GM06990 (cell line): ENCODE measurements around the gene SETMAR.
A peak's percentile ranks its signal among the peaks of the same experiment; 100 is the strongest.

ENCODE experiments used
- DNase-seq: peaks from one replicate; pipeline ENCODE4 v3.0.0-alpha.2; 2011; ENCODE audit not compliant: insufficient read length; ENCODE audit errors: extremely low read depth
- H3K27me3 ChIP-seq: replicated peaks from 2 replicates; pipeline ENCODE4 v1.6.0; 2011; ENCODE audit warnings: low read length; ENCODE audit not compliant: control insufficient read depth, insufficient read depth
- H3K36me3 ChIP-seq: 2 replicates; pipeline ENCODE4 v1.5.1; 2011; ENCODE audit warnings: low read length; ENCODE audit not compliant: control insufficient read depth, insufficient read depth
- H3K4me3 ChIP-seq: replicated peaks from 2 replicates; pipeline ENCODE4 v1.5.1; 2011; ENCODE audit warnings: low read depth, mild to moderate bottlenecking, control low read depth, low read length
- TF ChIP-seq, protein P1 (sequence below): IDR thresholded peaks from 2 replicates; pipeline ENCODE4 v1.5.1; 2011; ENCODE audit warnings: low read length, control low read depth, mild to moderate bottlenecking, inconsistent platforms; ENCODE audit not compliant: insufficient read depth, poor library complexity, severe bottlenecking

SETMAR gene

DNA sequence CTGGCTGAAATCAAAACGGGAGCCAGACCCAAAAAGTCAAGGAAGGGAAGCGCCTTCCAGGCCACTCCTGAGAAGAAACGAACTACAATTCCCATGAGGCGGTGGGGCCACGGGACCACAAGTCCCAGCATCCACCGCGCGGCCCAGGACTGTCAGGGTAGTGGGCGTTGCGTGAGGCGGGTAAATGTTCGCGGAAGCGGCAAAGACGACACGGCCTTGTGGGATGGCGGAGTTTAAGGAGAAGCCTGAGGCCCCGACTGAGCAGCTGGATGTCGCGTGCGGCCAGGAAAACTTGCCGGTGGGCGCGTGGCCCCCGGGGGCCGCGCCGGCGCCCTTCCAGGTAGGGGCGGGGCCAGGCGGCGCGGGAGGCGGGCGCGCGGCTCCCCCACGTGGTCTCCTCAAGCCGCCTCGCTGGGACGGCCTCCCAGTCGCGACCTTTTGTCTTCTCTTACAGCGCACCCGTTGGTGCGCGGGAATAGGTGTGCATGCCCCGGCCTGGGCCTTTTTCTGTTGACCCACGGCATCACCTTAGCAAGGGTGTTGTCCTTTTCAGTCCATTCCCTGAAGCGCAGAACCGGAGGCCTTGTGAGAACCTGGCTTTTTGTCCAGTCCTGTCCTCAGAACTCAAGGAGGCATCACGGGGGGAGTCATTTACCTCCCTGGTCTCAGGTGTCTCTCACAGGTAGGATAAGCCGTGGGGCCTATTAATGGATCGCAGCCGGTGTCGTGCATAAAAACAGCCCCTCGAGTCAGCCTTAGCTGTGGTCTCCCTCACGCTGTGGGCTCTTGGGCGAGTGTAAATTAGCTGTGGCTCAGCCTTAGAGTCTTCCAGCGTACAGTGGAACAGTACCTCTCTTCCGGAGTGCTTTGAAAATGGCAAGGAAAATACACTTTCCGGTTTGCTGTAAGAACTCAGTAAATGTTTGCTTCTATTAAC, at the start of gene SETMAR:
TSS of gene SETMAR (plus strand) at position 183 of the 937 bp plus-strand sequence. CDS start at position 185, 2 bp downstream.
- TF ChIP-seq, protein P1, sequence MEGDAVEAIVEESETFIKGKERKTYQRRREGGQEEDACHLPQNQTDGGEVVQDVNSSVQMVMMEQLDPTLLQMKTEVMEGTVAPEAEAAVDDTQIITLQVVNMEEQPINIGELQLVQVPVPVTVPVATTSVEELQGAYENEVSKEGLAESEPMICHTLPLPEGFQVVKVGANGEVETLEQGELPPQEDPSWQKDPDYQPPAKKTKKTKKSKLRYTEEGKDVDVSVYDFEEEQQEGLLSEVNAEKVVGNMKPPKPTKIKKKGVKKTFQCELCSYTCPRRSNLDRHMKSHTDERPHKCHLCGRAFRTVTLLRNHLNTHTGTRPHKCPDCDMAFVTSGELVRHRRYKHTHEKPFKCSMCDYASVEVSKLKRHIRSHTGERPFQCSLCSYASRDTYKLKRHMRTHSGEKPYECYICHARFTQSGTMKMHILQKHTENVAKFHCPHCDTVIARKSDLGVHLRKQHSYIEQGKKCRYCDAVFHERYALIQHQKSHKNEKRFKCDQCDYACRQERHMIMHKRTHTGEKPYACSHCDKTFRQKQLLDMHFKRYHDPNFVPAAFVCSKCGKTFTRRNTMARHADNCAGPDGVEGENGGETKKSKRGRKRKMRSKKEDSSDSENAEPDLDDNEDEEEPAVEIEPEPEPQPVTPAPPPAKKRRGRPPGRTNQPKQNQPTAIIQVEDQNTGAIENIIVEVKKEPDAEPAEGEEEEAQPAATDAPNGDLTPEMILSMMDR = no peak
- no peaks in the 10 kb centered on the region for H3K27me3 ChIP-seq
- H3K36me3 ChIP-seq = no peaks in the 10 kb centered on the region
- DNase-seq = peak; percentile 88
- peak within 1 kb of the TSS; percentile 74 for H3K4me3 ChIP-seq

DNA sequence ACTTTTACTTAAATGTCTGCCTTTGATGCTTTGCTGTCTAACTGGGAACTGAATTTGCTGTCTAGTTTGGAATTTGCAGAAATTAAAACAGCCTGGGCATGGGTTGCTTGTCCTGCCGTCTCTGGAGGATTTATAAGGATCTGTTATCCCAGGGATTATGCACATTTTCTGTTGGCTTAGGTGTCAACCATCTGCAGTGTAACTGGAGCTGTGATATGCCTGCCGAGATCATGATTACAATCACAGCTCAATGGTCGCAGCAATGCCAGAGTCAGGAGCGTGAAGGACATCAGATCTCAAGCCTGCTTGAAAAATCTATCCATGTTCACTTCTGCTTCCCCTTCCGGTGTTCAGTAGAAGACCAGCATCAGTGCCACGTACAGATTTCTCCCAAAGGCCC, 41.8 kb upstream of the SETMAR start:
- Histone ChIP-seq H3K27me3 (no peaks in the 10 kb centered on the region), H3K4me3 (no peak overlapping the region), H3K36me3 (no peaks in the 10 kb centered on the region)
- DNase-seq = no peak
- TF ChIP-seq, protein P1 = no peak

DNA sequence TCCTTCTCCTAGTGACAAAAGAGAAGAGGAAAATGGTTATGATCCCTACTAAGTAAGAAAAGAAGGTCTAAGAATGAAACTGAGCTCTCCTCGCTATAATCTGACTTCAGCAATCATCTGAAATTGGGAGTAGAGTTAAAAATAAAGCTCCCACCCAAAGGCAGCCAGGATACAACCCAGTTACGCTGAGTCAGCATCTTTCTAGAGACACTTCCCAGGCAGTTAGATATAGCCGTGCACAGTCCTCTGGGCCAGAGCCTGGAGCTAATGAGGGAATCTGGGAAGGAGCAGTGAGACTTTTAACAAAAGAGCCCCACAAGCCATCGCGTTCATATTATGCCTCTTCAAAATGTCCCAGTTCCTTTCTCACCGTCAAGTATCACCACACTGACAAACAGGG, 39.1 kb upstream of the SETMAR start:
- no peak for DNase-seq
- TF ChIP-seq, protein P1 = no peak

DNA sequence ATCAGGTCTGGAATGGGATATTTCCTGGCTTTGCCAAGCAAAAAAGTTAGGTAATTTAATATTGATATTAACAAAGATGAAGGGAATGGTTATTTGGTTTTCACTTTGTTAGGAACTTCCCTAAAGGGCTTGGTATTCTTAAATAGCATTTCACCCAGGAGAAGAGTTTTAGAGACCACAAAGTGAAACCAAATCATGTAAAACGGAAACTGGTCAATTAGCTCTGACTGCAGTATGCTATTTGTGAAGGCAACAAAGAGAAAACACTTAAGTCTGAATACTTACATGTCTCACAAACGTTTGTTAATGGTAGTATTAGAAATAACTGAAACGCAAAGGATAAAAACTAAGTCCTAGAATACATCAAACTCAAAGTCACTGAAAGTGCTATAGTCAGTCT, 32.4 kb upstream of the SETMAR start:
- Histone ChIP-seq H3K27me3 (no peaks in the 10 kb centered on the region; the same call in 1 of the 2 replicates), H3K36me3 (no peaks in the 10 kb centered on the region), H3K4me3 (no peak overlapping the region)
- TF ChIP-seq, protein P1 = no peak
- peak; percentile 6 for DNase-seq

More for the DNA sequence above, 39.1 kb upstream of the SETMAR start:
- Histone ChIP-seq H3K36me3 (no peaks in the 10 kb centered on the region), H3K27me3 (no peaks in the 10 kb centered on the region), H3K4me3 (no peak overlapping the region)

DNA sequence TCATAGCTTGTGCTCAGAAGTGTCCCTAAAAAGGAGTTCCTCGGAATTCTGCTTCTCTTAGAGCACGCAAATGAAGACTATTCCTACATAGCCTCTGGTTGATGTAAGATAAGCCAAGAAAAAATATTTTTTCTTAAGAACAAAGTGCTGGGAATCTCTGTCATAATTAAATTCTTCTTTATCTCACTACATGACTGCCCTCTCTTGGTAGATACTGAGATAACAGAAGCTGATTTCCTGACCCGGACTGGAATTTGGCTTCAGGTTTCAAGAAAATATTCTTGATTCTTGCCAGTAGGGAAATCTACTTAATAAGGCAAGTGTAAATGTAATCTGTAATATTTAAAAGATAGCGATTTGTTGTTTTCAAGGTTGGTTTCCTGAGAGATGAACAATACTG, 31.3 kb upstream of the SETMAR start:
- TF ChIP-seq, protein P1 = peak; percentile 42
- no peaks in the 10 kb centered on the region; the same call in 1 of the 2 replicates for H3K27me3 ChIP-seq
- no peak for DNase-seq
- H3K4me3 ChIP-seq = no peak overlapping the region
- H3K36me3 ChIP-seq = no peaks in the 10 kb centered on the region
